Measurements from ENCODE around the gene CALM1. TPM values are rescaled to one million over a fixed set of nuclear protein-coding genes. Genes with fewer than 3 reads are reported as not detected.

CALM1 gene
- total RNA-seq, 1 donor from 2014 or later, result 347 TPM

DNA sequence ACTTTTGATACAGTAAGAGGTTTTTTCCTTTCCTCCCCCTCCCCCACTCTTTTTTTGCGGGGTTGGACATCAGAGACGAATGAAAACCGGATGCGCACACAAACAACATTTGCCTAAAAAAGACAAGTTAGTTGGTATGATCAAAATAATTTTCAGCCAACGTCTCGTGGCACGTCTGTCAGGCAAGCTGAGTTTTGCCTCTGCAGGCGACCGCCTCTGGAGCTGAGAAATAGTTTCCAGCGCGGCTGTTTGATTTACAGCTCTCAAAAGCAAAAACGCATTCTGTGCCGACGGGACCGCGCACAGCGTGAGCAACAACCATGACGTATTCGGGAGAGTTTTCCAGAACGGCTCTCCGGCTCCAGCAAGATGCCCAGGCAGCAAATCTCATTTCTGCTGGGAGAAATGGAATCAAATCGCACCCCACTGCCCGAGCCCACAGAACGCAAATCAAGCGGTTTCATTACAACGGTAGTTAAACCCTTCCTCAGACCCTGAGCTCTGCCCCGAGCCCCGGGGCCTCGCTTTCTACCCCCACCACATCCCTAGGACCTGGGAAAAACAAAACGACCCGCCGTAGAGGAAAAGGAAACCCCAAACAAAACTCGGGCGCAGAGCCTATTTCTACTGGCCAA lies 14.2 kb upstream of the CALM1 start:
- Histone ChIP-seq H3K4me1 (ENCODE audit: insufficient read depth, low read length) (peaks cover 22% of the 10 kb centered on the region), H3K79me2 (ENCODE audit: insufficient read depth, low read length) (no peaks in the 10 kb centered on the region), H3K4me2 (ENCODE audit: low read length) (peak overlapping the region; percentile 93), H3K9me3 (ENCODE audit: insufficient read depth, low read depth, low read length) (no peaks in the 10 kb centered on the region), H3K27ac (ENCODE audit: low read depth, low read length) (peak overlapping the region; percentile 100), H4K20me1 (ENCODE audit: insufficient read depth, low read length) (no peaks in the 10 kb centered on the region), H3K4me3 (ENCODE audit: insufficient read depth, low read depth, low read length) (peak overlapping the region; percentile 84), H3K27me3 (ENCODE audit: insufficient read depth, low read length) (no peaks in the 10 kb centered on the region), H2AFZ (ENCODE audit: low read depth, low read length) (peak overlapping the region; percentile 84), H3K9ac (ENCODE audit: low read length) (peak overlapping the region; percentile 99), H3K36me3 (ENCODE audit: insufficient read depth, low read length) (no peaks in the 10 kb centered on the region)
- Mint-ChIP-seq H3K9me3 (ENCODE audit: unreplicated experiment) (no peaks in the 10 kb centered on the region), H3K27ac (ENCODE audit: unreplicated experiment) (no peak overlapping the region), H3K4me1 (ENCODE audit: low read depth, unreplicated experiment) (peaks cover 13% of the 10 kb centered on the region), H3K36me3 (ENCODE audit: low read depth, unreplicated experiment) (no peaks in the 10 kb centered on the region), H3K27me3 (ENCODE audit: low read depth, unreplicated experiment) (no peaks in the 10 kb centered on the region), H3K4me3 (ENCODE audit: unreplicated experiment) (no peak overlapping the region)
- DNase-seq (ENCODE audit: low read depth) (peak; percentile 71), FAIRE-seq (no peak)
- TF ChIP-seq EZH2 (IDR thresholded peaks at IDR 0.05; ENCODE audit: insufficient read depth, low read length), result no peak
- TF ChIP-seq, protein P1, sequence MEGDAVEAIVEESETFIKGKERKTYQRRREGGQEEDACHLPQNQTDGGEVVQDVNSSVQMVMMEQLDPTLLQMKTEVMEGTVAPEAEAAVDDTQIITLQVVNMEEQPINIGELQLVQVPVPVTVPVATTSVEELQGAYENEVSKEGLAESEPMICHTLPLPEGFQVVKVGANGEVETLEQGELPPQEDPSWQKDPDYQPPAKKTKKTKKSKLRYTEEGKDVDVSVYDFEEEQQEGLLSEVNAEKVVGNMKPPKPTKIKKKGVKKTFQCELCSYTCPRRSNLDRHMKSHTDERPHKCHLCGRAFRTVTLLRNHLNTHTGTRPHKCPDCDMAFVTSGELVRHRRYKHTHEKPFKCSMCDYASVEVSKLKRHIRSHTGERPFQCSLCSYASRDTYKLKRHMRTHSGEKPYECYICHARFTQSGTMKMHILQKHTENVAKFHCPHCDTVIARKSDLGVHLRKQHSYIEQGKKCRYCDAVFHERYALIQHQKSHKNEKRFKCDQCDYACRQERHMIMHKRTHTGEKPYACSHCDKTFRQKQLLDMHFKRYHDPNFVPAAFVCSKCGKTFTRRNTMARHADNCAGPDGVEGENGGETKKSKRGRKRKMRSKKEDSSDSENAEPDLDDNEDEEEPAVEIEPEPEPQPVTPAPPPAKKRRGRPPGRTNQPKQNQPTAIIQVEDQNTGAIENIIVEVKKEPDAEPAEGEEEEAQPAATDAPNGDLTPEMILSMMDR (IDR thresholded peaks at IDR 0.05; ENCODE audit: insufficient read depth, low read depth, low read length), result no peak

DNA sequence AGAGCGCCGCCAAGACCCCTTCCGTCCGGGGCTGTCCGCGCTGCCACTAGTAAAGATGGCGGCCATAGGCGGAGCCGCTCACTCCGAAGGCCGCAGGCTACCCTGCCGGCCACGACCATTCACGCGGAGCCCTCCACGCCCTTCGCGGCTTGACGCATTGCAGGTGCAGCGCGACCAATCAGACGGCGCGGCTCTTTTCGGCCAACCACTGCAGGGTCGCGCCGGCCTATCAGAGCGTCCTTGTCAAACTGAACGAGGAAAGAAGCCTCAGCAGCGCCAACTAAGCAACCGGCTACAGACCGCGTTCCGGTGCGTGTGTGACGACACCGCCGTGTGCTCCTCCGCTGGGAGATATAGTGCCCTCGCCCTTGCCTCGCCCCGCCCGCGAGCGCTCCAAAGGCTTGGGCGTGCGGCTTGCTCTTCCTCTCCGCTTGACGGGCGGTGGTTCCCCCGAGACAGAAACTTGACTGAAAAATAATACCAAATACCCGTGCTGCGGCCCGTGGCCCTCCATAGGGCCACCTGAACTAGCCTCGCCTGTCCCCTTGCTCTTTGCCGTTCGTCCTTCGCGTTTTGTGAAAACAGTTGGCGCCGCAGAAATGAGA lies 13.6 kb upstream of the CALM1 start:
- H3K27ac Mint-ChIP-seq (ENCODE audit: unreplicated experiment), result no peak overlapping the region
- DNase-seq (ENCODE audit: low read depth) (peak; percentile 99), FAIRE-seq (peak; percentile 84)
- Histone ChIP-seq H3K4me1 (ENCODE audit: insufficient read depth, low read length) (peaks cover 23% of the 10 kb centered on the region), H3K27me3 (ENCODE audit: insufficient read depth, low read length) (no peaks in the 10 kb centered on the region), H2AFZ (ENCODE audit: low read depth, low read length) (peak overlapping the region; percentile 84), H3K27ac (ENCODE audit: low read depth, low read length) (peak overlapping the region; percentile 100), H3K4me2 (ENCODE audit: low read length) (peak overlapping the region; percentile 93), H3K4me3 (ENCODE audit: insufficient read depth, low read depth, low read length) (peak overlapping the region; percentile 84), H4K20me1 (ENCODE audit: insufficient read depth, low read length) (no peaks in the 10 kb centered on the region), H3K36me3 (ENCODE audit: insufficient read depth, low read length) (no peaks in the 10 kb centered on the region), H3K79me2 (ENCODE audit: insufficient read depth, low read length) (no peaks in the 10 kb centered on the region), H3K9ac (ENCODE audit: low read length) (peak overlapping the region; percentile 99), H3K9me3 (ENCODE audit: insufficient read depth, low read depth, low read length) (no peaks in the 10 kb centered on the region)
- H3K4me3 Mint-ChIP-seq (ENCODE audit: unreplicated experiment), result no peak overlapping the region
- no peaks in the 10 kb centered on the region for H3K27me3 Mint-ChIP-seq (ENCODE audit: low read depth, unreplicated experiment)
- TF ChIP-seq EZH2 (IDR thresholded peaks at IDR 0.05; ENCODE audit: insufficient read depth, low read length), result no peak
- TF ChIP-seq, protein P1 (IDR thresholded peaks at IDR 0.05; ENCODE audit: insufficient read depth, low read depth, low read length), result no peak
- H3K4me1 Mint-ChIP-seq (ENCODE audit: low read depth, unreplicated experiment), result peaks cover 13% of the 10 kb centered on the region
- no peaks in the 10 kb centered on the region for H3K9me3 Mint-ChIP-seq (ENCODE audit: unreplicated experiment)
- H3K36me3 Mint-ChIP-seq (ENCODE audit: low read depth, unreplicated experiment), result no peaks in the 10 kb centered on the region

All from astrocyte (in vitro differentiated cells and primary cell).